Endodermal cell (in vitro differentiated cells): ENCODE measurements around the gene SEMA5A. TPM values are rescaled to one million over a fixed set of nuclear protein-coding genes. Genes with fewer than 3 reads are reported as not detected.

Experiments
- DNase-seq: peaks from one replicate; pipeline ENCODE4 v3.0.0-alpha.2; 2017
- H3K27ac ChIP-seq: 2 replicates; pipeline ENCODE4 v1.5.1; 2013; ENCODE audit warnings: mild to moderate bottlenecking, low read depth, low read length, moderate library complexity
- H3K27me3 ChIP-seq: 2 replicates; pipeline ENCODE4 v1.6.1; 2013; ENCODE audit warnings: mild to moderate bottlenecking, low read length, moderate library complexity; ENCODE audit not compliant: insufficient read depth, control insufficient read depth, poor library complexity, severe bottlenecking
- H3K36me3 ChIP-seq: 2 replicates; pipeline ENCODE4 v1.7.0; 2013; ENCODE audit warnings: mild to moderate bottlenecking, low read length, moderate library complexity; ENCODE audit not compliant: control insufficient read depth, insufficient read depth
- H3K4me1 ChIP-seq: one replicate; pipeline ENCODE4 v1.7.0; 2013; ENCODE audit warnings: low read length; ENCODE audit not compliant: control insufficient read depth, insufficient read depth
- H3K4me3 ChIP-seq: 2 replicates; pipeline ENCODE4 v1.5.1; 2013; ENCODE audit warnings: mild to moderate bottlenecking, low read length, moderate library complexity
- H3K9ac ChIP-seq: 2 replicates; pipeline ENCODE4 v1.6.1; 2013; ENCODE audit warnings: mild to moderate bottlenecking, low read length, moderate library complexity; ENCODE audit not compliant: poor library complexity, severe bottlenecking; ENCODE audit errors: extremely low read depth
- H3K9me3 ChIP-seq: 2 replicates; pipeline ENCODE4 v1.6.1; 2013; ENCODE audit warnings: mild to moderate bottlenecking, low read length, moderate library complexity; ENCODE audit not compliant: control insufficient read depth
- H3K27ac Mint-ChIP-seq: 2 replicates; pipeline ENCODE4 v1.8.0; 2020; ENCODE audit warnings: mixed read lengths
- H3K27me3 Mint-ChIP-seq: 2 replicates; pipeline ENCODE4 v1.8.0; 2021; ENCODE audit warnings: mild to moderate bottlenecking, mixed read lengths; ENCODE audit not compliant: insufficient read depth
- H3K36me3 Mint-ChIP-seq: 2 replicates; pipeline ENCODE4 v1.8.0; 2020; ENCODE audit warnings: low read depth, mixed read lengths
- H3K4me1 Mint-ChIP-seq: 2 replicates; pipeline ENCODE4 v1.8.0; 2020; ENCODE audit warnings: mixed read lengths
- H3K4me3 Mint-ChIP-seq: 2 replicates; pipeline ENCODE4 v1.8.0; 2020; ENCODE audit warnings: mild to moderate bottlenecking, moderate library complexity, mixed read lengths
- H3K9me3 Mint-ChIP-seq: 2 replicates; pipeline ENCODE4 v1.8.0; 2020; ENCODE audit warnings: mild to moderate bottlenecking, mixed read lengths
- WGBS, 2 experiments: methylation state at CpG; one replicate each; pipeline versions ENCODE4 v1.1.5 to v1.1.7; 2013; ENCODE audit warnings: missing lambda C conversion rate in 2 of 2, mixed read lengths in 1 of 2; ENCODE audit not compliant: insufficient coverage in 1 of 2, insufficient read length in 1 of 2; 5-methylcytosine and 5-hydroxymethylcytosine counted together
- total RNA-seq, 2 donors: library from RNA; stranded (reverse); fragmentation: NEBNext Ultra II Directional in 1 of 2; extraction: Animal tissue kit (Norgen Biotek cat#: 25700) in 1 of 2; gene quantifications; 2 replicates in 1 of 2; 3 replicates in 1 of 2; pipeline ENCODE4 v1.2.1, GENCODE V29; 2021
- TF ChIP-seq, protein P1 (sequence below): fragments of 200-600 bp; sonication (generic); conservative IDR thresholded peaks from 2 replicates; pipeline ENCODE4 v1.5.0; 2021; ENCODE audit warnings: antibody characterized with exemption, mild to moderate bottlenecking

SEMA5A gene
- total RNA-seq, 2 donors from 2014 or later, result 46.8 to 77.8 TPM

DNA sequence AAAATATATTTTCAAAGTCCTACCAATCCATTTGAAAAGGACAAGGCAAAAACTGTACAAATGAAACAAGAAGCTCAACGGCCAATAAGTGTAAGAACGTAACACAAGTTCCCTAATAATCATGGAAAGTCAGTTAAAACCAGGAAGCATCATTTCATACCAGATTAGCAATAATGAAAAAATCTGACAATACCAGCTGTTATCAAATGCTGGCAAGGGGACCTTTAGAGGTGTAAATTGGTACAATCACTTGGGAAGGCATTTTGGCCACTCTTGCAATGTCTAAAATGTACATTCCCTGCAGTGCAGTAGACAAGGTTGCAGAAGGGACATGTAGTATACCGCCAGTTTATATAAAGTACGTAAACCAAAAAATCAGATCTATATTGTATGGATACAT is 10.1 kb upstream of the SEMA5A start:
- no peaks in the 10 kb centered on the region for H3K27me3 ChIP-seq
- no peaks in the 10 kb centered on the region for H3K9me3 ChIP-seq
- TF ChIP-seq, protein P1, sequence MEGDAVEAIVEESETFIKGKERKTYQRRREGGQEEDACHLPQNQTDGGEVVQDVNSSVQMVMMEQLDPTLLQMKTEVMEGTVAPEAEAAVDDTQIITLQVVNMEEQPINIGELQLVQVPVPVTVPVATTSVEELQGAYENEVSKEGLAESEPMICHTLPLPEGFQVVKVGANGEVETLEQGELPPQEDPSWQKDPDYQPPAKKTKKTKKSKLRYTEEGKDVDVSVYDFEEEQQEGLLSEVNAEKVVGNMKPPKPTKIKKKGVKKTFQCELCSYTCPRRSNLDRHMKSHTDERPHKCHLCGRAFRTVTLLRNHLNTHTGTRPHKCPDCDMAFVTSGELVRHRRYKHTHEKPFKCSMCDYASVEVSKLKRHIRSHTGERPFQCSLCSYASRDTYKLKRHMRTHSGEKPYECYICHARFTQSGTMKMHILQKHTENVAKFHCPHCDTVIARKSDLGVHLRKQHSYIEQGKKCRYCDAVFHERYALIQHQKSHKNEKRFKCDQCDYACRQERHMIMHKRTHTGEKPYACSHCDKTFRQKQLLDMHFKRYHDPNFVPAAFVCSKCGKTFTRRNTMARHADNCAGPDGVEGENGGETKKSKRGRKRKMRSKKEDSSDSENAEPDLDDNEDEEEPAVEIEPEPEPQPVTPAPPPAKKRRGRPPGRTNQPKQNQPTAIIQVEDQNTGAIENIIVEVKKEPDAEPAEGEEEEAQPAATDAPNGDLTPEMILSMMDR, result no peak
- peaks cover 4% of the 10 kb centered on the region for H3K4me1 ChIP-seq
- no peaks in the 10 kb centered on the region for H3K9me3 Mint-ChIP-seq
- H3K4me1 Mint-ChIP-seq, result peaks cover 9% of the 10 kb centered on the region
- H3K4me3 ChIP-seq, result no peak overlapping the region
- H3K4me3 Mint-ChIP-seq, result no peak overlapping the region
- no peak overlapping the region for H3K9ac ChIP-seq
- peaks cover 12% of the 10 kb centered on the region for H3K36me3 ChIP-seq
- H3K27ac Mint-ChIP-seq, result no peak overlapping the region
- 97% methylated on average over 4 of the region's 4 CpGs; no CpG with 5 or more reads in 1 of the 2 experiments for WGBS, 2 experiments
- H3K27me3 Mint-ChIP-seq, result no peaks in the 10 kb centered on the region
- no peak overlapping the region for H3K27ac ChIP-seq
- DNase-seq, result no peak
- H3K36me3 Mint-ChIP-seq, result peaks cover 14% of the 10 kb centered on the region

DNA sequence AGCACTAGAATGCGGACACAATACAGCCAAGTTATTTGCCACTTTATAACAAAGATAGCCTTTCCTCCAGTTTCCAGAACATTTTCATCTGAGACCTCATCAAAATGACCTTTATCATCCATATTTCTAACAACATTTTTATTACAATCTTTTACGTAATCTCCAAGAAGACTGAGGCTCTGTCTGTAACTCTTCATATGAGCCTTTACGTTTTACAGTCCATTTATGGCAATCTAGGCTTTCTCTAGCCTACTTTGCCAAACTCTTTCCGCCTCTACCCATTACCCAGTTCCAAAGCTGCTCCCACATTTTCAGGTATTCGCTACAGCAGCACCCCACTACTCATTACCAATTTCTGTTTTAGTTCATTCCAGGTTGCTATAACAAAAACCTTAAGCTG is 8.2 kb upstream of the SEMA5A start:
- WGBS, 2 experiments, result 96% methylated on average over 4 to 5 of the region's 5 CpGs
- TF ChIP-seq, protein P1, result no peak
- H3K27ac Mint-ChIP-seq, result no peak overlapping the region

DNA sequence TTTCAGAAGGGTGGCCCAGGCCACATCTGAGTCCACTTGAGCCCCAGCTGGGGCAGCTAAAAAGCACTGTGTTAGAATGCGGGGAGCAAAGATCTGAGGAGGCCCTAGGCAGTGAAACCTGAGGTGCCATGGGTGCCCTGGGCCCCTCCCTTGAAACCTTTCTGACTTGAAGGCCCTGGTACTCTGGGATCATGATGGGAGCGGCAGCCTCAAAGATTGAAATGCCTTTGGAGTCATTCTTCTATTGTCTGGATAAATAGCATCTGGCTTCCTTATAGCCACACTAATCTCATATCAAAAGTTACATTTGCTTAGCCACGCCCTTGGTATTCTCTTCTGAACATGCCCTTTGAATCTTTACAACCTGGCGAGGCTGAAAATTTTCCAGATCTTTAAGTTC is 7.7 kb upstream of the SEMA5A start:
- no peak overlapping the region for H3K9ac ChIP-seq
- H3K9me3 ChIP-seq, result no peaks in the 10 kb centered on the region
- no peaks in the 10 kb centered on the region for H3K27me3 Mint-ChIP-seq
- H3K4me1 Mint-ChIP-seq, result peaks cover 3% of the 10 kb centered on the region
- WGBS, 2 experiments, result 93 to 100% methylated on average over 3 to 4 of the region's 4 CpGs
- H3K4me1 ChIP-seq, result peaks cover 4% of the 10 kb centered on the region
- H3K27me3 ChIP-seq, result no peaks in the 10 kb centered on the region
- peaks cover 36% of the 10 kb centered on the region for H3K36me3 Mint-ChIP-seq
- no peak overlapping the region for H3K27ac Mint-ChIP-seq
- H3K4me3 ChIP-seq, result no peak overlapping the region
- no peak overlapping the region for H3K27ac ChIP-seq
- no peaks in the 10 kb centered on the region for H3K9me3 Mint-ChIP-seq
- DNase-seq, result no peak
- H3K4me3 Mint-ChIP-seq, result no peak overlapping the region
- TF ChIP-seq, protein P1, result no peak
- peaks cover 36% of the 10 kb centered on the region for H3K36me3 ChIP-seq

More for the DNA sequence above, 8.2 kb upstream of the SEMA5A start:
- Mint-ChIP-seq H3K4me1 (peaks cover 4% of the 10 kb centered on the region), H3K36me3 (peaks cover 31% of the 10 kb centered on the region), H3K9me3 (no peaks in the 10 kb centered on the region), H3K4me3 (no peak overlapping the region), H3K27me3 (no peaks in the 10 kb centered on the region)
- Histone ChIP-seq H3K4me3 (no peak overlapping the region), H3K27ac (no peak overlapping the region), H3K4me1 (peaks cover 4% of the 10 kb centered on the region), H3K9me3 (no peaks in the 10 kb centered on the region), H3K27me3 (no peaks in the 10 kb centered on the region), H3K9ac (no peak overlapping the region), H3K36me3 (peaks cover 30% of the 10 kb centered on the region)
- DNase-seq, result no peak
